ENCODE measurements around the gene FBXL12. TPM values are rescaled to one million over a fixed set of nuclear protein-coding genes. Genes with fewer than 3 reads are reported as not detected.
A peak's percentile ranks its signal among the peaks of the same experiment; 100 is the strongest.
"Not testable (repeated sequence)": the region's sequence is repeated elsewhere in the genome, so short reads cannot be mapped to it uniquely, and the experiment has no call there.

FBXL12 gene
- total RNA-seq, 2 donors from 2014 or later, result 35.5 to 36.0 TPM

- no peaks in the 10 kb centered on the region for H3K9me3 Mint-ChIP-seq
- H3K4me3 Mint-ChIP-seq, result peak within 1 kb of the TSS; percentile 96
- H3K27me3 Mint-ChIP-seq, result no peaks in the 10 kb centered on the region
- DNase-seq (ENCODE audit: low spot score) (peak; percentile 91), ATAC-seq (peak; percentile 98 to 99)
- peak within 1 kb of the TSS; percentile 81 to 93 for H3K27ac Mint-ChIP-seq
- peaks cover 11 to 23% of the 10 kb centered on the region in 2 donors for H3K4me1 Mint-ChIP-seq (ENCODE audit: low read depth in 2 of 2)
- H3K36me3 Mint-ChIP-seq, result no peaks in the 10 kb centered on the region
These were observed 8.7 kb upstream of the FBXL12 start, which contains the start of gene UBL5 for GRCh38 chr19:9827289-9828238. Gene UBL5 (plus strand): TSS chr19:9827918. CDS start chr19:9828338, 420 bp downstream.

DNA sequence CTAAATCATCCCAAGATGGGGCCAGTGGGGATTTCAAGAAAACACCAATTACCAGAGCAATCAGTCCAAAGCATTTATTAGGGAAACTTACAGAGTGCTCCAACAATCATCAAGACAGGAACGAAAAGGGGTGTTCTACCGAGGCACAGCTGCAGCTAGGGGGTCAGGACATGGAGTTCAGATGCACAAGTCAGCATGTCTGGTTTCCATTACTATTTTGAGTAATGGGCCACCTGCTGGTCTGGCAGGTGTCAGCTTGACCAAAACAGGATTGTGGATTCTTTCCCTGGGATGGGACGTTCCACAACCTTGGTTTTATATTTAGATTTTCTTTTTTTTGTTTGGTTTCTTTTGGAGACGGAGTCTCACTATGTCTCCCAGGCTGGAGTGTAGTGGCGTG lies 4.9 kb upstream of the FBXL12 start:
- peaks cover 10 to 25% of the 10 kb centered on the region in 2 donors for H3K4me1 Mint-ChIP-seq (ENCODE audit: low read depth in 2 of 2)
- H3K27ac Mint-ChIP-seq, result no peak overlapping the region
- no peak overlapping the region for H3K4me3 Mint-ChIP-seq
- no peak for ATAC-seq
- no peaks in the 10 kb centered on the region for H3K9me3 Mint-ChIP-seq
- no peaks in the 10 kb centered on the region for H3K27me3 Mint-ChIP-seq
- DNase-seq (ENCODE audit: low spot score), result no peak
- no peaks in the 10 kb centered on the region for H3K36me3 Mint-ChIP-seq

DNA sequence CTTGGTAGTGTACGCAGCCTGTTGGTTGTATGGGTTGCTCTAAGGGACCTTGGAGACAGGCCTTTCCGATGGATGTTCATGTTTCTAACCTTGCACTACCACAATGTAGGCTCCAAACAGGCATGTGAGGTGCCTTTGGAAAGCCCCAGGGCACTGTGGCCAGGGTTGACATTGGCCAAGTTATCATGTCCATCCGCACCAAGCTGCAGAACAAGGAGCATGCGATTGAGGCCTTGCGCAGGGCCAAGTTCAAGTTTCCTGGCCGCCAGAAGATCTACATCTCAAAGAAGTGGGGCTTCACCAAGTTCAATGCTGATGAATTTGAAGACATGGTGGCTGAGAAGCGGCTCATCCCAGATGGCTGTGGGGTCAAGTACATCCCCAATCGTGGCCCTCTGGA lies 1.2 kb upstream of the FBXL12 start:
- not testable (repeated sequence) for H3K36me3 Mint-ChIP-seq; DNase-seq (ENCODE audit: low spot score); ATAC-seq; H3K27me3 Mint-ChIP-seq; H3K9me3 Mint-ChIP-seq
- H3K27ac Mint-ChIP-seq, result peak overlapping the region; percentile 82 to 83
- H3K4me3 Mint-ChIP-seq, result peak overlapping the region; percentile 89
- peaks cover 17 to 24% of the 10 kb centered on the region in 2 donors for H3K4me1 Mint-ChIP-seq (ENCODE audit: low read depth in 2 of 2)

- Mint-ChIP-seq H3K36me3 (peaks cover 10% of the 10 kb centered on the region), H3K9me3 (no peaks in the 10 kb centered on the region), H3K27me3 (no peaks in the 10 kb centered on the region), H3K4me1 (ENCODE audit: low read depth in 2 of 2) (peaks cover 22 to 28% of the 10 kb centered on the region in 2 donors), H3K27ac (peak overlapping the region; percentile 82 to 83), H3K4me3 (peak overlapping the region; percentile 89)
- ATAC-seq, result no peak
- no peak for DNase-seq (ENCODE audit: low spot score)
These were observed 674 bp upstream of the FBXL12 start for GRCh38 chr19:9819596-9819909.

- no peaks in the 10 kb centered on the region for H3K27me3 Mint-ChIP-seq
- H3K36me3 Mint-ChIP-seq, result peaks cover 10% of the 10 kb centered on the region
- peaks cover 22 to 28% of the 10 kb centered on the region in 2 donors for H3K4me1 Mint-ChIP-seq (ENCODE audit: low read depth in 2 of 2)
- no peak for ATAC-seq
- H3K4me3 Mint-ChIP-seq, result peak overlapping the region; percentile 89
- H3K9me3 Mint-ChIP-seq, result no peaks in the 10 kb centered on the region
- DNase-seq (ENCODE audit: low spot score), result no peak
- peak overlapping the region; percentile 82 to 83 for H3K27ac Mint-ChIP-seq
These were observed 625 bp downstream of the FBXL12 start for GRCh38 chr19:9818175-9818733.

GRCh38 chr19:9811139-9811538 lies 7.7 kb downstream of the FBXL12 start:
- H3K36me3 Mint-ChIP-seq, result peaks cover 7% of the 10 kb centered on the region
- H3K4me1 Mint-ChIP-seq (ENCODE audit: low read depth in 2 of 2), result peaks cover 5 to 10% of the 10 kb centered on the region in 2 donors
- H3K27me3 Mint-ChIP-seq, result no peaks in the 10 kb centered on the region
- no peaks in the 10 kb centered on the region for H3K9me3 Mint-ChIP-seq
- DNase-seq (ENCODE audit: low spot score) (no peak), ATAC-seq (no peak)
- H3K4me3 Mint-ChIP-seq, result no peak overlapping the region
- H3K27ac Mint-ChIP-seq, result no peak overlapping the region

DNA sequence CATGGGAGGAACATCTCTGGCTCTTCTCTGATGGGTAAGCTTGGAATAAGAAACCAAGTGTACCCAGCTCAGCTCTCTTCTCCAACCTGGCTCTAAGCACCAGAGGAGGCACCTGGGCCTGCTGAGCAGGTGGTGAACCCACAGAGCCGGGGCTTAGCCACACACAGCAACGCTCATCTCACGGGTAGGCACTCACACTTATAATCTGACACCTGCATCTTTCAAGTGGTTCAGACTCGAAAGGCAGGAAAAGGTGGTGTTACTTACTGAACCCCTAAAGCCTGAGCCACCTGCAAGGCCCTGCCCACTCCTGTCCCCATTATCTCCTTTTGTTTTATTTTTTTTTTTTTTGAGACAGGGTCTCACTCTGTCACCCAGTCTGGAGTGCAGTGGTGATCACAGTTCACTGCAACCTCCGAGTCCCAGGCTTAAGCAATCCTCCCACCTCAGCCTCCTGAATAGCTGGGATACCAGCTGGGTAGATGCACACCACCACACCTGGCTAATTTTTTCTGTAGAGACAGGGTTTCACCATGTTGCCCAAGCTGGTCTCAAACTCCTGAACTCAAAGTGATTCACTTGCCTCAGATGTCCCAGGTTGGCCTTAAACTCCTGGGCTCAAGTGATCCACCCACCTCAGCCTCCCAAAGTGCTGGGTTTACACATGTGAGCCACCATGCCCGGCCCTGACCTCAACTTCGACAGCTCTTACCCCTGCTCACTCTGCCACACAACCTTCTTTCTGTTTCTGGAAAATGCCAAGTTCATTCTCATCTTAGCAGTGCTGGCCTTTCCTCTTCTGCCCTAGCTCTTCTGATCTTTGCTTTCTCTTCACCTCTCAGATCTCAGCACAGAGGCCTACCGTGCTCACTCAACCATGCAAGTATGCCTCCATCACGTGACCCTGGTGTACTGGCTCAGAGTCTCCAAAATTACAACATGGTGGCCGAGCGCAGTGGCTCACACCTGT lies 9.7 kb downstream of the FBXL12 start:
- Mint-ChIP-seq H3K4me1 (ENCODE audit: low read depth in 2 of 2) (peaks cover 0 to 7% of the 10 kb centered on the region in 2 donors), H3K27me3 (no peaks in the 10 kb centered on the region), H3K4me3 (no peak overlapping the region), H3K27ac (no peak overlapping the region), H3K36me3 (peaks cover 6% of the 10 kb centered on the region), H3K9me3 (no peaks in the 10 kb centered on the region)
- ATAC-seq (no peak), DNase-seq (ENCODE audit: low spot score) (no peak)

DNA sequence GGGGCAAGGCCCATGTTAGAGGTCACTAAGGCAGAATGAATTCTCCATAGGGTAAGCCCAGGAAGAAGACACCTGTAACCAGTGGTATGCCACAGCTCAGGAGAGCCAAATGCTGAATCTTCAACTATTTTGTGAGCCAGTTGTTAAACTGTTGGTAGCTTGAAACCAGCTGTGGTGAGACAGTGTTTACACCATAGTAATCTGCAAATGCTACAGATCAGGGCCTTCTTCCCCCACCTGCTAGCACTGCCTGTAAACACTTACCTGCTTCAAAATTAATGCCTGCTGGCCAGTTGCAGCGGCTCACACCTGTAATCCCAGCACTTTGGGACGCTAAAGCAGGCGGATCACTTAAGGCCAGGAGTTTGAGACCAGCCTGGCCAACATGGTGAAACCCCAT lies 12.1 kb downstream of the FBXL12 start:
- H3K4me3 Mint-ChIP-seq, result no peak overlapping the region
- peaks cover 6% of the 10 kb centered on the region for H3K36me3 Mint-ChIP-seq

GRCh38 chr19:9801976-9802375 lies 16.9 kb downstream of the FBXL12 start:
- Mint-ChIP-seq H3K27me3 (no peaks in the 10 kb centered on the region), H3K4me3 (no peak overlapping the region), H3K27ac (no peak overlapping the region), H3K9me3 (no peaks in the 10 kb centered on the region), H3K4me1 (ENCODE audit: low read depth in 2 of 2) (no peaks in the 10 kb centered on the region), H3K36me3 (no peaks in the 10 kb centered on the region)
- no peak for ATAC-seq
- no peak for DNase-seq (ENCODE audit: low spot score)

More for the DNA sequence above, 12.1 kb downstream of the FBXL12 start:
- Mint-ChIP-seq H3K27me3 (no peaks in the 10 kb centered on the region), H3K9me3 (no peaks in the 10 kb centered on the region), H3K27ac (no peak overlapping the region), H3K4me1 (ENCODE audit: low read depth in 2 of 2) (peaks cover 0 to 4% of the 10 kb centered on the region in 2 donors)
- DNase-seq (ENCODE audit: low spot score) (no peak), ATAC-seq (no peak)

GRCh38 chr19:9799162-9799561 lies 19.7 kb downstream of the FBXL12 start:
- H3K27ac Mint-ChIP-seq, result peak overlapping the region in 1 of 2 donors; percentile 18

DNA sequence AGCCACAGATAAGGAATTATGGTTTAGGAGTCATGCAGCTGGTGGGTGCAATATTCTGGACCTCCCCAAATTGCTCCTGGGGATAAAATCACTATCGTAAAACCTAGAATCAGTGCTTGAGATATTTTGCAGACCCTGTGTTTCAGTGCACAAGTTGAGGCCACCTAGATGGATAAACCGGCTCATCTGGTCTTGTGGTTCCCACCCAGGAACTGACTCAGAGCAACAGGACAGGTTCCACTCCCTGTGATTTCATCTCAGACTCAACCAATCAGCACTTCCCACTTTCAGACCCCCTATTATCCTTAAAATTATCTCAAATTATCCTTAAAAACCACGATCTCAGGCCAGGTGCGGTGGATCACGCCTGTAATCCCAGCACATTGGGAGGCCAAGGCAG lies 21.0 kb downstream of the FBXL12 start:
- Mint-ChIP-seq H3K4me3 (no peak overlapping the region), H3K36me3 (no peaks in the 10 kb centered on the region), H3K4me1 (ENCODE audit: low read depth in 2 of 2) (peaks cover 7 to 9% of the 10 kb centered on the region in 2 donors), H3K9me3 (no peaks in the 10 kb centered on the region), H3K27me3 (no peaks in the 10 kb centered on the region), H3K27ac (no peak overlapping the region)
- no peak for ATAC-seq
- DNase-seq (ENCODE audit: low spot score), result no peak

More at GRCh38 chr19:9799162-9799561, 19.7 kb downstream of the FBXL12 start:
- DNase-seq (ENCODE audit: low spot score) (no peak), ATAC-seq (no peak)
- H3K4me3 Mint-ChIP-seq, result no peak overlapping the region
- H3K36me3 Mint-ChIP-seq, result no peaks in the 10 kb centered on the region
- H3K9me3 Mint-ChIP-seq, result no peaks in the 10 kb centered on the region
- peaks cover 0 to 6% of the 10 kb centered on the region in 2 donors for H3K4me1 Mint-ChIP-seq (ENCODE audit: low read depth in 2 of 2)
- H3K27me3 Mint-ChIP-seq, result no peaks in the 10 kb centered on the region

GRCh38 chr19:9796113-9796773 lies 22.6 kb downstream of the FBXL12 start:
- Mint-ChIP-seq H3K27ac (peak overlapping the region; percentile 17 to 28), H3K4me1 (ENCODE audit: low read depth in 2 of 2) (peaks cover 12% of the 10 kb centered on the region in 2 donors), H3K36me3 (no peaks in the 10 kb centered on the region), H3K4me3 (no peak overlapping the region), H3K9me3 (no peaks in the 10 kb centered on the region), H3K27me3 (no peaks in the 10 kb centered on the region)
- ATAC-seq, result peak; percentile 41 to 43
- DNase-seq (ENCODE audit: low spot score), result peak; percentile 81

DNA sequence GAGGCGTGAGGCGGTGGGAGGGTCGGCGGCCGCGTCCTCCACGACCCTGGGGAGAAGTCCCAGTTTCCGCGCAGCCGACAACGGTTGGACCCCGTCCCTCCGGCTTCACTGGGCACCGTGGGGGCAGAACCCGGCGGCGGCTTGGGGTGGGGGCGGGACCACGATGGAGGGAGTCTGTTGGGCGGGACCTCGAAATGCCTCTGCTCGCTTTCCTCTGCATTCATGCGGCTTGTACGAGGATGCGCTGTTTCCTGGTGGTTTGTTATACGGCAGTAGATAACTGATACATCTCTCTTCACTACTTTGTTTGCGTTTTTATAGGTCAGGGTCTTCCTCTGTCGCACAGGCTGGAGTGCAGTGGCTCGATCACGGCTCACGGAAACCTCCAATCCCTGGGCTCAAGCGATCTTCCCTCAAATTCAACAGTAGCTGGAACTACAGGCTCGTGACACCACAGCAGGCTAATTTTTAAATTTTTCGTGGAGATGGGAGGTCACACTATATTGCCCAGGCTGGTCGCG lies 25.7 kb downstream of the FBXL12 start:
- no peaks in the 10 kb centered on the region for H3K27me3 Mint-ChIP-seq
- no peak for DNase-seq (ENCODE audit: low spot score)

More for the DNA sequence above, 25.7 kb downstream of the FBXL12 start:
- no peaks in the 10 kb centered on the region for H3K36me3 Mint-ChIP-seq
- peak overlapping the region; percentile 70 to 78 for H3K27ac Mint-ChIP-seq
- H3K4me3 Mint-ChIP-seq, result peak overlapping the region; percentile 92
- peaks cover 16 to 18% of the 10 kb centered on the region in 2 donors for H3K4me1 Mint-ChIP-seq (ENCODE audit: low read depth in 2 of 2)
- ATAC-seq, result no peak
- H3K9me3 Mint-ChIP-seq, result no peaks in the 10 kb centered on the region
